ENCODE results near the gene CLMN. TPM values are rescaled to one million over a fixed set of nuclear protein-coding genes. Genes with fewer than 3 reads are reported as not detected.

Gene CLMN
- total and polyA plus RNA-seq, 2 of the 13 experiments (the other 11 are each of a cell fraction or from before 2014, with no cell fraction given) = 15.1 to 16.7 TPM

DNA sequence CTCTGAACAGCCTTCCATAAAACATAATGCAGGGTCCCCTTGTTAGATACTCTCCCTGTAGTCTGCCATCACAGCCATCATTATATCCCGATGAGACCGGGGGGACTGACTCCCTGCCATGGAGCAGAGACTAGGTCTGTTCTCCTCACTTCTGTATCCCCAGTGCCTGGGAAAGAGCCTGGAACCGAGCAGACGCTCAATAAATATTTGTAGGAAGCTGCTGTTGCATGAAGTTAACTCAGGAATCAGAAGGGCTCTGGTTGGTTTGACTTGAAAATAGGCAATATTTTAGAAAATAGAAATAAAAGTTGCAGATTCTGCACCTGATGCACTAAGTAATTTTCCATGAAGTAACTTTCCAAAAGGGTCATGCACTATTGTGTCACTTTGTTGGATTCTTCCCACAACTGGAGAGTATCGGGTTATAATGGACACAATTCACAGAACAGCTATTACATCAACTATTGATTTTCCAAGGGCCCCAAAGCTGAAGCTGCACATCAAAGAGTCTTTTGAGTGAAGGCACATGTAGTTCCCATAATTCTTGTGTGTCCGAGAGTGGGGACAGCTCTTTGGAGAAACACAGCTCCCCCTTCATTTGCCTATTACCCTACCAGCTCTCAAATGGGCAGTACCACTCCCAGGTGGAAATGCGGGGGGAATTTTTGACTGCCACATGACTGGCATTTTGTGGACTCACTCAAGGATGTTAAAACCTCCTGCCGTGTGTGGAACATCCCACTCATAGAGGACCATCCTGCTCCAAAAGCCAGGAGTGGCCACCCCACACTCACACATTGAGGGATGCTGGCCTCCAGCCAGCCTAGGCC lies 18.8 kb downstream of the CLMN start (continued):
- TF ChIP-seq RAD51 (IDR thresholded peaks at IDR 0.05; ENCODE audit: borderline replicate concordance) = no peak
- no peak for TF ChIP-seq YEATS4 (CRISPR knock-in tag; IDR thresholded peaks at IDR 0.05; ENCODE audit: borderline replicate concordance)
- TF ChIP-seq PHF21A (CRISPR knock-in tag; IDR thresholded peaks at IDR 0.05) = peak; percentile 63; the same call in 1 of the 2 replicates
- TF ChIP-seq TCF12 (IDR thresholded peaks at IDR 0.05) = no peak
- no peak for TF ChIP-seq TCF12 (CRISPR knock-in tag; IDR thresholded peaks at IDR 0.05)
- TF ChIP-seq HNF4G (IDR thresholded peaks at IDR 0.05; ENCODE audit: borderline replicate concordance, low read depth, low read length) = peak; percentile 66; the same call in 1 of the 2 replicates
- no peak for TF ChIP-seq HNF4G (CRISPR knock-in tag; IDR thresholded peaks at IDR 0.05; ENCODE audit: borderline replicate concordance, low read depth)
- TF ChIP-seq TOE1 (CRISPR knock-in tag; IDR thresholded peaks at IDR 0.05) = no peak
- TF ChIP-seq, protein P1, sequence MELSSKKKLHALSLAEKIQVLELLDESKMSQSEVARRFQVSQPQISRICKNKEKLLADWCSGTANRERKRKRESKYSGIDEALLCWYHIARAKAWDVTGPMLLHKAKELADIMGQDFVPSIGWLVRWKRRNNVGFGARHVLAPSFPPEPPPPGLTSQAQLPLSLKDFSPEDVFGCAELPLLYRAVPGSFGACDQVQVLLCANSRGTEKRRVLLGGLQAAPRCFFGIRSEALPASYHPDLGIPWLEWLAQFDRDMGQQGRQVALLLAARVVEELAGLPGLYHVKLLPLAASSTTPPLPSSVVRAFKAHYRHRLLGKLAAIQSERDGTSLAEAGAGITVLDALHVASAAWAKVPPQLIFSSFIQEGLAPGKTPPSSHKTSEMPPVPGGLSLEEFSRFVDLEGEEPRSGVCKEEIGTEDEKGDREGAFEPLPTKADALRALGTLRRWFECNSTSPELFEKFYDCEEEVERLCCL (CRISPR knock-in tag; IDR thresholded peaks at IDR 0.05; ENCODE audit: borderline replicate concordance) = no peak
- no peak for TF ChIP-seq ZNF616 (CRISPR knock-in tag; IDR thresholded peaks at IDR 0.05; ENCODE audit: low read depth)
- TF ChIP-seq, protein P2, sequence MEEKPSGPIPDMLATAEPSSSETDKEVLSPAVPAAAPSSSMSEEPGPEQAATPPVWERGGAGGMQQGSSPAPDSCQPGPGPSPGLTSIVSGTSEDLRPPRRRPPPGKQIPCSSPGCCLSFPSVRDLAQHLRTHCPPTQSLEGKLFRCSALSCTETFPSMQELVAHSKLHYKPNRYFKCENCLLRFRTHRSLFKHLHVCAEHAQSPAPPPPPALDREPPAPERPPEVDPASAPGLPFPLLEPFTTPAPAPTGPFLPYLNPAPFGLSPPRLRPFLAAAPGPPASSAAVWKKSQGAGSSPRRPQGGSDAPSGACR (CRISPR knock-in tag; IDR thresholded peaks at IDR 0.05) = no peak
- TF ChIP-seq TBX3 (IDR thresholded peaks at IDR 0.05; ENCODE audit: borderline replicate concordance) = peak; percentile 26; the same call in 1 of the 2 replicates
- TF ChIP-seq CHD4 (IDR thresholded peaks at IDR 0.05; ENCODE audit: borderline replicate concordance, low read length) = peak; percentile 79; the same call in 1 of the 2 replicates
- TF ChIP-seq CEBPG (CRISPR knock-in tag; IDR thresholded peaks at IDR 0.05) = peak; percentile 82
- TF ChIP-seq FOXJ3 (CRISPR knock-in tag; IDR thresholded peaks at IDR 0.05; ENCODE audit: borderline replicate concordance) = peak; percentile 75; the same call in 1 of the 2 replicates
- TF ChIP-seq, protein P3, sequence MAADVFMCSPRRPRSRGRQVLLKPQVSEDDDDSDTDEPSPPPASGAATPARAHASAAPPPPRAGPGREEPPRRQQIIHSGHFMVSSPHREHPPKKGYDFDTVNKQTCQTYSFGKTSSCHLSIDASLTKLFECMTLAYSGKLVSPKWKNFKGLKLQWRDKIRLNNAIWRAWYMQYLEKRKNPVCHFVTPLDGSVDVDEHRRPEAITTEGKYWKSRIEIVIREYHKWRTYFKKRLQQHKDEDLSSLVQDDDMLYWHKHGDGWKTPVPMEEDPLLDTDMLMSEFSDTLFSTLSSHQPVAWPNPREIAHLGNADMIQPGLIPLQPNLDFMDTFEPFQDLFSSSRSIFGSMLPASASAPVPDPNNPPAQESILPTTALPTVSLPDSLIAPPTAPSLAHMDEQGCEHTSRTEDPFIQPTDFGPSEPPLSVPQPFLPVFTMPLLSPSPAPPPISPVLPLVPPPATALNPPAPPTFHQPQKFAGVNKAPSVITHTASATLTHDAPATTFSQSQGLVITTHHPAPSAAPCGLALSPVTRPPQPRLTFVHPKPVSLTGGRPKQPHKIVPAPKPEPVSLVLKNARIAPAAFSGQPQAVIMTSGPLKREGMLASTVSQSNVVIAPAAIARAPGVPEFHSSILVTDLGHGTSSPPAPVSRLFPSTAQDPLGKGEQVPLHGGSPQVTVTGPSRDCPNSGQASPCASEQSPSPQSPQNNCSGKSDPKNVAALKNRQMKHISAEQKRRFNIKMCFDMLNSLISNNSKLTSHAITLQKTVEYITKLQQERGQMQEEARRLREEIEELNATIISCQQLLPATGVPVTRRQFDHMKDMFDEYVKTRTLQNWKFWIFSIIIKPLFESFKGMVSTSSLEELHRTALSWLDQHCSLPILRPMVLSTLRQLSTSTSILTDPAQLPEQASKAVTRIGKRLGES (CRISPR knock-in tag; IDR thresholded peaks at IDR 0.05; ENCODE audit: borderline replicate concordance) = no peak
- TF ChIP-seq, protein P4, sequence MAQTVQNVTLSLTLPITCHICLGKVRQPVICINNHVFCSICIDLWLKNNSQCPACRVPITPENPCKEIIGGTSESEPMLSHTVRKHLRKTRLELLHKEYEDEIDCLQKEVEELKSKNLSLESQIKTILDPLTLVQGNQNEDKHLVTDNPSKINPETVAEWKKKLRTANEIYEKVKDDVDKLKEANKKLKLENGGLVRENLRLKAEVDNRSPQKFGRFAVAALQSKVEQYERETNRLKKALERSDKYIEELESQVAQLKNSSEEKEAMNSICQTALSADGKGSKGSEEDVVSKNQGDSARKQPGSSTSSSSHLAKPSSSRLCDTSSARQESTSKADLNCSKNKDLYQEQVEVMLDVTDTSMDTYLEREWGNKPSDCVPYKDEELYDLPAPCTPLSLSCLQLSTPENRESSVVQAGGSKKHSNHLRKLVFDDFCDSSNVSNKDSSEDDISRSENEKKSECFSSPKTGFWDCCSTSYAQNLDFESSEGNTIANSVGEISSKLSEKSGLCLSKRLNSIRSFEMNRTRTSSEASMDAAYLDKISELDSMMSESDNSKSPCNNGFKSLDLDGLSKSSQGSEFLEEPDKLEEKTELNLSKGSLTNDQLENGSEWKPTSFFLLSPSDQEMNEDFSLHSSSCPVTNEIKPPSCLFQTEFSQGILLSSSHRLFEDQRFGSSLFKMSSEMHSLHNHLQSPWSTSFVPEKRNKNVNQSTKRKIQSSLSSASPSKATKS (CRISPR knock-in tag; IDR thresholded peaks at IDR 0.05) = no peak
- peak; percentile 90 for TF ChIP-seq NR2F6 (IDR thresholded peaks at IDR 0.05)
- peak; percentile 90 for TF ChIP-seq NR2F6 (CRISPR knock-in tag; IDR thresholded peaks at IDR 0.05)
- TF ChIP-seq FOSL2 (CRISPR knock-in tag; IDR thresholded peaks at IDR 0.05) = peak; percentile 67
- peak; percentile 78; the same call in 1 of the 2 replicates for TF ChIP-seq NFKBIZ (CRISPR knock-in tag; IDR thresholded peaks at IDR 0.05)
- TF ChIP-seq ZNF709 (CRISPR knock-in tag; IDR thresholded peaks at IDR 0.05) = no peak

All from HepG2 (cell line).